GM08714 (cell line): ENCODE data around the gene C4BPB.

Experiments
- H3K4me3 ChIP-seq: fragments of 200-500 bp; sonication (Bioruptor generic); 2 replicates; pipeline ENCODE4 v1.5.1; 2014; ENCODE audit warnings: mild to moderate bottlenecking, low read length, inconsistent platforms
- ZNF274 ChIP-seq: IDR thresholded peaks from 2 replicates; pipeline ENCODE4 v1.6.1; 2012; ENCODE audit warnings: mild to moderate bottlenecking, low read depth, low read length

C4BPB gene

GRCh38 chr1:207069858-207070506 is 18.7 kb upstream of the C4BPB start:
- no peak for TF ChIP-seq ZNF274

GRCh38 chr1:207070811-207071210 is 17.8 kb upstream of the C4BPB start:
- no peak for TF ChIP-seq ZNF274
- no peak overlapping the region for H3K4me3 ChIP-seq

More at GRCh38 chr1:207069858-207070506, 18.7 kb upstream of the C4BPB start:
- H3K4me3 ChIP-seq, result no peak overlapping the region

GRCh38 chr1:207071426-207071825 is 17.2 kb upstream of the C4BPB start:
- H3K4me3 ChIP-seq, result no peak overlapping the region
- no peak for TF ChIP-seq ZNF274

- TF ChIP-seq ZNF274, result no peak
- H3K4me3 ChIP-seq, result no peak overlapping the region
Observed at GRCh38 chr1:207072233-207072632, 16.4 kb upstream of the C4BPB start.

GRCh38 chr1:207073906-207074820 is 14.5 kb upstream of the C4BPB start:
- TF ChIP-seq ZNF274, result no peak
- no peak overlapping the region for H3K4me3 ChIP-seq

- no peak for TF ChIP-seq ZNF274
- H3K4me3 ChIP-seq, result no peak overlapping the region
Observed at GRCh38 chr1:207076181-207076955, 12.3 kb upstream of the C4BPB start.

- no peak for TF ChIP-seq ZNF274
Observed at GRCh38 chr1:207077012-207077411, 11.6 kb upstream of the C4BPB start.

GRCh38 chr1:207077470-207078377 is 10.9 kb upstream of the C4BPB start:
- TF ChIP-seq ZNF274, result no peak

More at GRCh38 chr1:207077012-207077411, 11.6 kb upstream of the C4BPB start:
- no peak overlapping the region for H3K4me3 ChIP-seq

GRCh38 chr1:207078578-207079132 is 10.0 kb upstream of the C4BPB start:
- no peak for TF ChIP-seq ZNF274
- no peak overlapping the region for H3K4me3 ChIP-seq

More at GRCh38 chr1:207077470-207078377, 10.9 kb upstream of the C4BPB start:
- H3K4me3 ChIP-seq, result no peak overlapping the region

- TF ChIP-seq ZNF274, result no peak
Observed at GRCh38 chr1:207079706-207080241, 8.9 kb upstream of the C4BPB start.

GRCh38 chr1:207081088-207081487 is 7.6 kb upstream of the C4BPB start:
- no peak overlapping the region for H3K4me3 ChIP-seq
- TF ChIP-seq ZNF274, result no peak

More at GRCh38 chr1:207079706-207080241, 8.9 kb upstream of the C4BPB start:
- no peak overlapping the region for H3K4me3 ChIP-seq

- no peak for TF ChIP-seq ZNF274
- H3K4me3 ChIP-seq, result no peak overlapping the region
Observed at GRCh38 chr1:207081806-207082205, 6.9 kb upstream of the C4BPB start.

- TF ChIP-seq ZNF274, result no peak
- no peak overlapping the region for H3K4me3 ChIP-seq
Observed at GRCh38 chr1:207084232-207084631, 4.4 kb upstream of the C4BPB start.
